MM.1S (cell line): ENCODE measurements around the gene HSPG2.

Source experiments
- CTCF ChIP-seq: fragments of 300-600 bp; sonication (generic); IDR thresholded peaks from 2 replicates; pipeline ENCODE4 v1.5.1; 2016; ENCODE audit warnings: antibody characterized with exemption, low read length, mixed read lengths
- EZH2 ChIP-seq: fragments of 300-600 bp; sonication (generic); optimal IDR thresholded peaks from 2 replicates; pipeline ENCODE3; 2017; ENCODE audit warnings: low read depth, mild to moderate bottlenecking, antibody characterized with exemption, low read length, mixed read lengths
- EZH2phosphoT487 ChIP-seq: fragments of 300-600 bp; sonication (generic); IDR thresholded peaks from 2 replicates; pipeline ENCODE4 v1.6.1; 2018; ENCODE audit warnings: antibody characterized with exemption, low read length

DNA sequence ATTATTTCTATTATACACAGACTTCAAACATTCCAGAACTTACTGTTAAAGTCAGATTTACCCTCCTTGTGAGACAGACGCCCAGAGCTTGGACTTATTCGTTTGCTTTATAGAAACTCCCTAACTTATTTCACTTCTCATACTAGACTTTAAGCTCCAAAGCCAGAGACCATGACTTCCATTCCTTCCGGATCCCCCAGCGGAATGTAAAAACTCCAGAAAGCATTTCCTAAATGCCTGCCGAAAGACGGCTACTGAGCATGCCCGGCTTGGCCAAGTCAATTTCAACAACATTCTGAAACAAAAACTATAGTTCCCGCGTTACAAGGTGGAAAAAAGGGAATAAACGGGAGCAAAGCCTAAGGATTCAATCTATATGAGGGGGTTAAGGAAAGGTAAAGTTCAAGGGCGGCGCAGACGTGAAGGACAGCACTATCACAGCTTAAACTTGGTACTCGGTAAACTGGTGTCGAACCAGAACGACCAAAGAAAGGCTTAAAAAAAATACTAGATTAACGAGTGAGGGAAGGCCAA, 155.2 kb downstream of the HSPG2 start:
- no peak for TF ChIP-seq CTCF
- TF ChIP-seq EZH2phosphoT487, result no peak
- TF ChIP-seq EZH2, result no peak
